MM.1S (cell line): ENCODE results near the gene ITGB5.

Source experiments
- DNase-seq: peaks from one replicate; pipeline ENCODE4 v3.0.0-alpha.2; 2015
- H2AFZ ChIP-seq: fragments of 300-600 bp; sonication (generic); 2 replicates; pipeline ENCODE4 v1.6.0; 2016; ENCODE audit warnings: antibody characterized with exemption, low read length
- H3F3A ChIP-seq: fragments of 300-600 bp; sonication (generic); 2 replicates; pipeline ENCODE4 v1.6.1; 2016; ENCODE audit warnings: mild to moderate bottlenecking, antibody characterized with exemption, low read length, moderate library complexity, mixed read lengths; ENCODE audit not compliant: insufficient read depth
- H3K27ac ChIP-seq: fragments of 300-600 bp; sonication (generic); 2 replicates; pipeline ENCODE4 v1.5.1; 2016; ENCODE audit warnings: mild to moderate bottlenecking, low read length
- H3K27me3 ChIP-seq: fragments of 300-600 bp; sonication (generic); replicated peaks from 2 replicates; pipeline ENCODE4 v1.6.0; 2016; ENCODE audit warnings: low read length; ENCODE audit not compliant: insufficient read depth
- H3K36me3 ChIP-seq: fragments of 300-600 bp; sonication (generic); replicated peaks from 2 replicates; pipeline ENCODE4 v1.6.1; 2016; ENCODE audit warnings: mild to moderate bottlenecking, low read length, mixed read lengths; ENCODE audit not compliant: insufficient read depth
- H3K4me1 ChIP-seq: fragments of 300-600 bp; sonication (generic); 2 replicates; pipeline ENCODE4 v1.6.1; 2016; ENCODE audit warnings: low read length, mixed read lengths
- H3K4me2 ChIP-seq: fragments of 300-600 bp; sonication (generic); 2 replicates; pipeline ENCODE4 v1.6.0; 2016; ENCODE audit warnings: low read depth, low read length
- H3K4me3 ChIP-seq: fragments of 300-600 bp; sonication (generic); 2 replicates; pipeline ENCODE4 v1.5.1; 2016; ENCODE audit warnings: low read length, mixed read lengths
- H3K79me2 ChIP-seq: fragments of 300-600 bp; sonication (generic); 2 replicates; pipeline ENCODE4 v1.6.1; 2016; ENCODE audit warnings: mixed run types, low read length, mixed read lengths
- H3K9ac ChIP-seq: fragments of 300-600 bp; sonication (generic); 2 replicates; pipeline ENCODE4 v1.6.1; 2016; ENCODE audit warnings: low read length, mixed read lengths
- H3K9me2 ChIP-seq: fragments of 300-600 bp; sonication (generic); replicated peaks from 2 replicates; pipeline ENCODE4 v1.6.1; 2016; ENCODE audit warnings: mild to moderate bottlenecking, low read length, mixed read lengths; ENCODE audit not compliant: insufficient read depth
- H3K9me3 ChIP-seq: fragments of 300-600 bp; sonication (generic); replicated peaks from 2 replicates; pipeline ENCODE4 v1.6.1; 2016; ENCODE audit warnings: mild to moderate bottlenecking, low read length, mixed read lengths; ENCODE audit not compliant: insufficient read depth
- H4K20me1 ChIP-seq: fragments of 300-600 bp; sonication (generic); 2 replicates; pipeline ENCODE4 v1.6.1; 2016; ENCODE audit warnings: mild to moderate bottlenecking, low read length, moderate library complexity, mixed read lengths; ENCODE audit not compliant: insufficient read depth
- CTCF ChIP-seq: fragments of 300-600 bp; sonication (generic); IDR thresholded peaks from 2 replicates; pipeline ENCODE4 v1.5.1; 2016; ENCODE audit warnings: antibody characterized with exemption, low read length, mixed read lengths
- EZH2 ChIP-seq: fragments of 300-600 bp; sonication (generic); optimal IDR thresholded peaks from 2 replicates; pipeline ENCODE3; 2017; ENCODE audit warnings: low read depth, mild to moderate bottlenecking, antibody characterized with exemption, low read length, mixed read lengths
- EZH2phosphoT487 ChIP-seq: fragments of 300-600 bp; sonication (generic); IDR thresholded peaks from 2 replicates; pipeline ENCODE4 v1.6.1; 2018; ENCODE audit warnings: antibody characterized with exemption, low read length

The ITGB5 gene

GRCh38 chr3:124832782-124833709, 54.1 kb downstream of the ITGB5 start:
- no peaks in the 10 kb centered on the region for H3K9me2 ChIP-seq
- no peaks in the 10 kb centered on the region for H4K20me1 ChIP-seq
- H3K9me3 ChIP-seq, result no peaks in the 10 kb centered on the region
- H3K27me3 ChIP-seq, result no peaks in the 10 kb centered on the region
- no peaks in the 10 kb centered on the region for H3K36me3 ChIP-seq
- H3K4me2 ChIP-seq, result no peak overlapping the region
- no peak for TF ChIP-seq EZH2phosphoT487
- TF ChIP-seq EZH2, result no peak
- TF ChIP-seq CTCF, result no peak
- H3K9ac ChIP-seq, result no peak overlapping the region
- no peak for DNase-seq
- peaks cover 30% of the 10 kb centered on the region for H3K4me1 ChIP-seq
- peaks cover 11% of the 10 kb centered on the region; the same call in 1 of the 2 replicates for H3K79me2 ChIP-seq
- H3K4me3 ChIP-seq, result no peak overlapping the region
- no peak overlapping the region for H3K27ac ChIP-seq
- H3F3A ChIP-seq, result peaks cover 23% of the 10 kb centered on the region
- H2AFZ ChIP-seq, result no peak overlapping the region

- Histone ChIP-seq H3K27ac (no peak overlapping the region), H3K4me2 (no peak overlapping the region), H3F3A (peaks cover 22% of the 10 kb centered on the region), H3K79me2 (peaks cover 8% of the 10 kb centered on the region; the same call in 1 of the 2 replicates), H3K9me3 (no peaks in the 10 kb centered on the region), H3K9me2 (no peaks in the 10 kb centered on the region), H3K4me1 (peaks cover 26% of the 10 kb centered on the region), H3K9ac (no peak overlapping the region), H2AFZ (no peak overlapping the region), H3K27me3 (no peaks in the 10 kb centered on the region), H3K36me3 (no peaks in the 10 kb centered on the region), H4K20me1 (no peaks in the 10 kb centered on the region), H3K4me3 (no peak overlapping the region)
- no peak for TF ChIP-seq EZH2phosphoT487
- no peak for TF ChIP-seq CTCF
- no peak for TF ChIP-seq EZH2
- DNase-seq, result no peak
Measured at GRCh38 chr3:124831628-124832199, 55.5 kb downstream of the ITGB5 start.

- peaks cover 8% of the 10 kb centered on the region; the same call in 1 of the 2 replicates for H3K79me2 ChIP-seq
- peaks cover 4% of the 10 kb centered on the region for H3F3A ChIP-seq
- no peaks in the 10 kb centered on the region for H3K36me3 ChIP-seq
- H3K9ac ChIP-seq, result no peak overlapping the region
- no peaks in the 10 kb centered on the region for H3K9me3 ChIP-seq
- H3K27me3 ChIP-seq, result no peaks in the 10 kb centered on the region
- no peak overlapping the region for H3K4me2 ChIP-seq
- H4K20me1 ChIP-seq, result no peaks in the 10 kb centered on the region
- DNase-seq, result no peak
- H2AFZ ChIP-seq, result no peak overlapping the region
- no peak overlapping the region for H3K4me3 ChIP-seq
- H3K9me2 ChIP-seq, result no peaks in the 10 kb centered on the region
- H3K27ac ChIP-seq, result no peak overlapping the region
- no peak for TF ChIP-seq EZH2phosphoT487
- TF ChIP-seq CTCF, result no peak
- TF ChIP-seq EZH2, result no peak
- peaks cover 11% of the 10 kb centered on the region for H3K4me1 ChIP-seq
Measured at GRCh38 chr3:124829819-124830554, 57.2 kb downstream of the ITGB5 start.
